ENCODE measurements around the gene PTEN. TPM values are rescaled to one million over a fixed set of nuclear protein-coding genes. Genes with fewer than 3 reads are reported as not detected.
"Not testable (repeated sequence)": the region's sequence is repeated elsewhere in the genome, so short reads cannot be mapped to it uniquely, and the experiment has no call there.

The PTEN gene
- total RNA-seq, 1 experiment from 2014 or later: 25.0 TPM

GRCh38 chr10:87881373-87882059 lies 18.1 kb downstream of the PTEN start:
- H3K4me3 ChIP-seq, H3K27me3 ChIP-seq, H3K9me3 ChIP-seq, DNase-seq: not testable (repeated sequence)
- H3K36me3 ChIP-seq: peaks cover 35% of the 10 kb centered on the region

GRCh38 chr10:87882555-87883294 lies 19.3 kb downstream of the PTEN start:
- no peak for DNase-seq
- H3K27me3 ChIP-seq: no peaks in the 10 kb centered on the region
- H3K36me3 ChIP-seq: peaks cover 39% of the 10 kb centered on the region

GRCh38 chr10:87886635-87887034 lies 23.2 kb downstream of the PTEN start:
- Histone ChIP-seq H3K27me3 (no peaks in the 10 kb centered on the region), H3K4me3 (no peak overlapping the region), H3K36me3 (peaks cover 22% of the 10 kb centered on the region), H3K9me3 (peaks cover 12% of the 10 kb centered on the region)
- DNase-seq: no peak

More at GRCh38 chr10:87882555-87883294, 19.3 kb downstream of the PTEN start:
- no peak overlapping the region for H3K4me3 ChIP-seq
- H3K9me3 ChIP-seq: peaks cover 12% of the 10 kb centered on the region

- DNase-seq: no peak
Observed at GRCh38 chr10:87887146-87887545, 23.7 kb downstream of the PTEN start.

GRCh38 chr10:87887548-87888289 lies 24.3 kb downstream of the PTEN start:
- Histone ChIP-seq H3K4me3 (no peak overlapping the region), H3K36me3 (peaks cover 16% of the 10 kb centered on the region), H3K9me3 (peaks cover 12% of the 10 kb centered on the region), H3K27me3 (no peaks in the 10 kb centered on the region)
- no peak for DNase-seq

More at GRCh38 chr10:87887146-87887545, 23.7 kb downstream of the PTEN start:
- Histone ChIP-seq H3K27me3 (no peaks in the 10 kb centered on the region), H3K4me3 (no peak overlapping the region), H3K9me3 (peaks cover 12% of the 10 kb centered on the region), H3K36me3 (peaks cover 19% of the 10 kb centered on the region)

- Histone ChIP-seq H3K9me3 (peaks cover 9% of the 10 kb centered on the region), H3K4me3 (no peak overlapping the region), H3K36me3 (peaks cover 7% of the 10 kb centered on the region; the same call in 1 of the 2 replicates), H3K27me3 (no peaks in the 10 kb centered on the region)
- DNase-seq: no peak
Observed at GRCh38 chr10:87895430-87895829, 32.0 kb downstream of the PTEN start.

- Histone ChIP-seq H3K4me3 (no peak overlapping the region), H3K27me3 (no peaks in the 10 kb centered on the region), H3K9me3 (peaks cover 9% of the 10 kb centered on the region), H3K36me3 (peaks cover 7% of the 10 kb centered on the region; the same call in 1 of the 2 replicates)
- no peak for DNase-seq
Observed at GRCh38 chr10:87896216-87896615, 32.8 kb downstream of the PTEN start.

GRCh38 chr10:87897957-87898356 lies 34.5 kb downstream of the PTEN start:
- H3K27me3 ChIP-seq, H3K36me3 ChIP-seq, H3K4me3 ChIP-seq, DNase-seq: not testable (repeated sequence)
- H3K9me3 ChIP-seq: peaks cover 12% of the 10 kb centered on the region

- not testable (repeated sequence) for H3K27me3 ChIP-seq, H3K36me3 ChIP-seq, DNase-seq, H3K4me3 ChIP-seq
- H3K9me3 ChIP-seq: peaks cover 12% of the 10 kb centered on the region
Observed at GRCh38 chr10:87903396-87903795, 40.0 kb downstream of the PTEN start.

- no peak for DNase-seq
- Histone ChIP-seq H3K4me3 (no peak overlapping the region), H3K9me3 (peaks cover 16% of the 10 kb centered on the region), H3K36me3 (peaks cover 6% of the 10 kb centered on the region; the same call in 1 of the 2 replicates), H3K27me3 (no peaks in the 10 kb centered on the region)
Observed at GRCh38 chr10:87913156-87913921, 49.9 kb downstream of the PTEN start.

GRCh38 chr10:87915406-87915805 lies 52.0 kb downstream of the PTEN start:
- DNase-seq: no peak
- peaks cover 15% of the 10 kb centered on the region for H3K9me3 ChIP-seq
- H3K36me3 ChIP-seq: peaks cover 8% of the 10 kb centered on the region; the same call in 1 of the 2 replicates
- H3K27me3 ChIP-seq: no peaks in the 10 kb centered on the region
- H3K4me3 ChIP-seq: no peak overlapping the region

- peaks cover 8% of the 10 kb centered on the region; the same call in 1 of the 2 replicates for H3K36me3 ChIP-seq
- H3K27me3 ChIP-seq: no peaks in the 10 kb centered on the region
- no peak overlapping the region for H3K4me3 ChIP-seq
- peaks cover 14% of the 10 kb centered on the region for H3K9me3 ChIP-seq
- peak; percentile 10 for DNase-seq
Observed at GRCh38 chr10:87915989-87916388, 52.6 kb downstream of the PTEN start.

GRCh38 chr10:87916515-87916914 lies 53.1 kb downstream of the PTEN start:
- Histone ChIP-seq H3K9me3 (peaks cover 12% of the 10 kb centered on the region), H3K4me3 (no peak overlapping the region), H3K36me3 (peaks cover 8% of the 10 kb centered on the region; the same call in 1 of the 2 replicates), H3K27me3 (no peaks in the 10 kb centered on the region)
- no peak for DNase-seq

- peaks cover 4% of the 10 kb centered on the region; the same call in 1 of the 2 replicates for H3K36me3 ChIP-seq
- no peak for DNase-seq
- H3K9me3 ChIP-seq: peaks cover 4% of the 10 kb centered on the region
- no peak overlapping the region for H3K4me3 ChIP-seq
- no peaks in the 10 kb centered on the region for H3K27me3 ChIP-seq
Observed at GRCh38 chr10:87918254-87918859, 54.9 kb downstream of the PTEN start.

- H3K27me3 ChIP-seq: no peaks in the 10 kb centered on the region
Observed at GRCh38 chr10:87920538-87920937, 57.1 kb downstream of the PTEN start.

More at GRCh38 chr10:87920538-87920937, 57.1 kb downstream of the PTEN start:
- H3K9me3 ChIP-seq: no peaks in the 10 kb centered on the region; the same call in 1 of the 2 replicates
- no peak for DNase-seq
- no peak overlapping the region for H3K4me3 ChIP-seq
- peaks cover 2% of the 10 kb centered on the region; the same call in 1 of the 2 replicates for H3K36me3 ChIP-seq
